ENCODE results near the gene LRMDA. TPM values are rescaled to one million over a fixed set of nuclear protein-coding genes. Genes with fewer than 3 reads are reported as not detected.

The LRMDA gene
- total RNA-seq, 2 experiments from 2014 or later: not detected

GRCh38 chr10:76328348-76328747 is 896.9 kb downstream of the LRMDA start:
- H3K4me1 ChIP-seq (ENCODE audit: insufficient read depth, low read length, poor library complexity, severe bottlenecking): no peaks in the 10 kb centered on the region
- H3K27ac ChIP-seq (ENCODE audit: low read depth, low read length, poor library complexity, severe bottlenecking): no peak overlapping the region
- H4K20me1 ChIP-seq (ENCODE audit: insufficient read depth, low read length): no peaks in the 10 kb centered on the region
- no peak for TF ChIP-seq CTCF (conservative IDR thresholded peaks at IDR 0.05; ENCODE audit: low read length)
- TF ChIP-seq EZH2phosphoT487 (IDR thresholded peaks at IDR 0.05; ENCODE audit: borderline replicate concordance, low read depth, low read length): no peak
- H3K79me2 ChIP-seq (ENCODE audit: insufficient read depth, low read depth, low read length): no peaks in the 10 kb centered on the region
- no peaks in the 10 kb centered on the region for H3K36me3 ChIP-seq (ENCODE audit: insufficient read depth, low read length)
- H3K4me2 ChIP-seq (ENCODE audit: low read length): no peak overlapping the region
- no peak for DNase-seq (ENCODE audit: low spot score)
- H3K9me3 ChIP-seq (ENCODE audit: low read length): no peaks in the 10 kb centered on the region
- no peak overlapping the region for H3K4me3 ChIP-seq (ENCODE audit: low read depth, low read length, poor library complexity, severe bottlenecking)
- intact Hi-C loops (cut with micrococcal nuclease; ENCODE audit: unreplicated experiment): no loop called here
- ChIA-PET POLR2A (no interaction called here), CTCF (ENCODE audit: unreplicated experiment) (no interaction called here)
- H2AFZ ChIP-seq (ENCODE audit: low read length): no peak overlapping the region
- no peaks in the 10 kb centered on the region for H3K9me2 ChIP-seq (ENCODE audit: insufficient read depth, low read length)
- no TSS peak for BruUV-seq (replicated peaks)

GRCh38 chr10:76329891-76330575 is 898.6 kb downstream of the LRMDA start:
- Histone ChIP-seq H3K36me3 (ENCODE audit: insufficient read depth, low read length) (no peaks in the 10 kb centered on the region), H3K4me3 (ENCODE audit: low read depth, low read length, poor library complexity, severe bottlenecking) (no peak overlapping the region), H3K27ac (ENCODE audit: low read depth, low read length, poor library complexity, severe bottlenecking) (no peak overlapping the region), H2AFZ (ENCODE audit: low read length) (no peak overlapping the region), H3K4me2 (ENCODE audit: low read length) (no peak overlapping the region), H3K9me2 (ENCODE audit: insufficient read depth, low read length) (no peaks in the 10 kb centered on the region), H3K9me3 (ENCODE audit: low read length) (no peaks in the 10 kb centered on the region), H3K4me1 (ENCODE audit: insufficient read depth, low read length, poor library complexity, severe bottlenecking) (no peaks in the 10 kb centered on the region), H3K79me2 (ENCODE audit: insufficient read depth, low read depth, low read length) (no peaks in the 10 kb centered on the region), H4K20me1 (ENCODE audit: insufficient read depth, low read length) (no peaks in the 10 kb centered on the region)
- ChIA-PET POLR2A (interaction anchor here (0.5 kb wide), 1 partner anchor 33 kb away, joined by 4 read pairs; no protein-coding TSS in a partner anchor), CTCF (ENCODE audit: unreplicated experiment) (no interaction called here)
- TF ChIP-seq EZH2phosphoT487 (IDR thresholded peaks at IDR 0.05; ENCODE audit: borderline replicate concordance, low read depth, low read length) (no peak), CTCF (conservative IDR thresholded peaks at IDR 0.05; ENCODE audit: low read length) (no peak)
- intact Hi-C loops (cut with micrococcal nuclease; ENCODE audit: unreplicated experiment): no loop called here
- no peak for DNase-seq (ENCODE audit: low spot score)
- BruUV-seq (replicated peaks): no TSS peak

GRCh38 chr10:76331742-76332141 is 900.3 kb downstream of the LRMDA start:
- no TSS peak for BruUV-seq (replicated peaks)
- no peaks in the 10 kb centered on the region for H3K9me2 ChIP-seq (ENCODE audit: insufficient read depth, low read length)
- H3K79me2 ChIP-seq (ENCODE audit: insufficient read depth, low read depth, low read length): no peaks in the 10 kb centered on the region
- H3K4me1 ChIP-seq (ENCODE audit: insufficient read depth, low read length, poor library complexity, severe bottlenecking): no peaks in the 10 kb centered on the region
- no peaks in the 10 kb centered on the region for H4K20me1 ChIP-seq (ENCODE audit: insufficient read depth, low read length)
- CTCF ChIA-PET (ENCODE audit: unreplicated experiment): no interaction called here
- no peak overlapping the region for H2AFZ ChIP-seq (ENCODE audit: low read length)
- POLR2A ChIA-PET: no interaction called here
- H3K9me3 ChIP-seq (ENCODE audit: low read length): no peaks in the 10 kb centered on the region
- no peak for DNase-seq (ENCODE audit: low spot score)
- no peak overlapping the region for H3K4me2 ChIP-seq (ENCODE audit: low read length)
- no peaks in the 10 kb centered on the region for H3K36me3 ChIP-seq (ENCODE audit: insufficient read depth, low read length)
- intact Hi-C loops (cut with micrococcal nuclease; ENCODE audit: unreplicated experiment): no loop called here
- H3K27ac ChIP-seq (ENCODE audit: low read depth, low read length, poor library complexity, severe bottlenecking): no peak overlapping the region
- no peak overlapping the region for H3K4me3 ChIP-seq (ENCODE audit: low read depth, low read length, poor library complexity, severe bottlenecking)
- TF ChIP-seq EZH2phosphoT487 (IDR thresholded peaks at IDR 0.05; ENCODE audit: borderline replicate concordance, low read depth, low read length) (no peak), CTCF (conservative IDR thresholded peaks at IDR 0.05; ENCODE audit: low read length) (no peak)

All from OCI-LY7 (cell line).